IMR-90 (cell line): ENCODE data around the gene DENND6A. TPM values are rescaled to one million over a fixed set of nuclear protein-coding genes. Genes with fewer than 3 reads are reported as not detected.

Experiments used
- ATAC-seq: fragments of 200-7000 bp; cut with Tn5 transposase; 2 replicates; pipeline ENCODE4 v1.9.1; 2020; ENCODE audit warnings: low read depth, mild to moderate bottlenecking, moderate library complexity
- BruUV-seq: library from RNA; stranded (reverse); fragments of 400-500 nt; replicated peaks from 2 replicates; lab custom pipeline; 2021; lab: Mats Ljungman, UMichigan
- CTCF ChIA-PET: fragments of 300-600 bp; formaldehyde crosslinking; extraction: SDS; loops from one replicate; lab custom pipeline; 2021; ENCODE audit warnings: antibody characterized with exemption; lab: Yijun Ruan, JAX
- POLR2A ChIA-PET: fragments of 300-600 bp; sonication (Branson Sonifier 250); formaldehyde crosslinking; loops from one replicate; lab custom pipeline; 2022; ENCODE audit warnings: antibody characterized with exemption; ENCODE audit not compliant: unreplicated experiment; lab: Charles Lee
- DNase-seq: peaks from one replicate; pipeline ENCODE4 v3.0.0; 2013
- H2AFZ ChIP-seq: replicated peaks from 2 replicates; pipeline ENCODE3; 2013; ENCODE audit warnings: low read length, mild to moderate bottlenecking; ENCODE audit not compliant: poor library complexity
- H2AK5ac ChIP-seq: 2 replicates; pipeline ENCODE4 v1.6.1; 2013; ENCODE audit warnings: low read depth, low read length, inconsistent platforms
- H2AK9ac ChIP-seq: replicated peaks from 2 replicates; pipeline ENCODE3; 2013; ENCODE audit warnings: mild to moderate bottlenecking, low read depth, low read length, moderate library complexity; ENCODE audit not compliant: poor library complexity
- H2BK120ac ChIP-seq: 2 replicates; pipeline ENCODE4 v1.6.1; 2013; ENCODE audit warnings: low read depth, low read length, inconsistent platforms
- H2BK15ac ChIP-seq: 3 replicates; pipeline ENCODE4 v1.6.1; 2013; ENCODE audit warnings: low read depth, low read length, inconsistent platforms
- H2BK20ac ChIP-seq: 2 replicates; pipeline ENCODE4 v1.6.1; 2013; ENCODE audit warnings: low read depth, mild to moderate bottlenecking, inconsistent platforms, low read length, moderate library complexity
- H2BK5ac ChIP-seq: 2 replicates; pipeline ENCODE4 v1.6.1; 2013; ENCODE audit warnings: mild to moderate bottlenecking, low read depth, low read length, inconsistent platforms; ENCODE audit not compliant: poor library complexity, severe bottlenecking
- H3K14ac ChIP-seq: replicated peaks from 2 replicates; pipeline ENCODE4 v1.6.1; 2013; ENCODE audit warnings: low read depth, low read length, inconsistent platforms
- H3K18ac ChIP-seq: 2 replicates; pipeline ENCODE4 v1.6.1; 2013; ENCODE audit warnings: low read depth, low read length, control low read depth
- H3K23ac ChIP-seq: 2 replicates; pipeline ENCODE4 v1.6.1; 2013; ENCODE audit warnings: low read depth, low read length, inconsistent platforms
- H3K27ac ChIP-seq: 2 replicates; pipeline ENCODE4 v1.5.1; 2013; ENCODE audit warnings: mild to moderate bottlenecking, control low read depth, low read length; ENCODE audit not compliant: insufficient read depth
- H3K27me3 ChIP-seq: 2 replicates; pipeline ENCODE4 v1.6.1; 2013; ENCODE audit warnings: low read length; ENCODE audit not compliant: control insufficient read depth, insufficient read depth
- H3K36me3 ChIP-seq: 2 replicates; pipeline ENCODE4 v1.6.1; 2013; ENCODE audit warnings: low read length, mixed read lengths; ENCODE audit not compliant: control insufficient read depth, insufficient read depth
- H3K4ac ChIP-seq: 2 replicates; pipeline ENCODE4 v1.6.1; 2013; ENCODE audit warnings: low read depth, low read length, inconsistent platforms
- H3K4me1 ChIP-seq: 2 replicates; pipeline ENCODE4 v1.6.1; 2013; ENCODE audit warnings: low read length, mixed read lengths; ENCODE audit not compliant: control insufficient read depth, insufficient read depth
- H3K4me2 ChIP-seq: 2 replicates; pipeline ENCODE4 v1.6.1; 2013; ENCODE audit warnings: low read depth, mild to moderate bottlenecking, control low read depth, low read length, moderate library complexity
- H3K4me3 ChIP-seq: 2 replicates; pipeline ENCODE4 v1.5.1; 2013; ENCODE audit warnings: low read depth, mild to moderate bottlenecking, control low read depth, low read length, moderate library complexity; ENCODE audit not compliant: insufficient read depth
- H3K56ac ChIP-seq: 2 replicates; pipeline ENCODE4 v1.6.1; 2013; ENCODE audit warnings: low read length, inconsistent platforms; ENCODE audit not compliant: insufficient read depth; ENCODE audit errors: extremely low read depth
- H3K79me1 ChIP-seq, 2 experiments: 2 replicates each; pipeline ENCODE4 v1.6.1; 2013; ENCODE audit warnings: low read length in 2 of 2, inconsistent platforms in 1 of 2, low read depth in 1 of 2
- H3K9ac ChIP-seq: 2 replicates; pipeline ENCODE4 v1.6.1; 2013; ENCODE audit warnings: low read depth, low read length, control low read depth
- H3K9me1 ChIP-seq: 2 replicates; pipeline ENCODE4 v1.6.1; 2013; ENCODE audit warnings: low read length, inconsistent platforms; ENCODE audit not compliant: insufficient read depth
- H3K9me3 ChIP-seq: 2 replicates; pipeline ENCODE4 v1.6.1; 2013; ENCODE audit warnings: low read length; ENCODE audit not compliant: control insufficient read depth, insufficient read depth
- H4K20me1 ChIP-seq: 2 replicates; pipeline ENCODE4 v1.6.1; 2013; ENCODE audit warnings: low read length, inconsistent platforms; ENCODE audit not compliant: insufficient read depth
- H4K5ac ChIP-seq: 2 replicates; pipeline ENCODE4 v1.6.1; 2013; ENCODE audit warnings: mild to moderate bottlenecking, low read depth, low read length, control low read depth
- H4K8ac ChIP-seq, 2 experiments: 2 replicates each; pipeline ENCODE4 v1.6.1; 2013; ENCODE audit warnings: low read depth in 2 of 2, low read length in 2 of 2, control low read depth in 1 of 2, inconsistent platforms in 1 of 2
- H4K91ac ChIP-seq: 2 replicates; pipeline ENCODE4 v1.6.1; 2013; ENCODE audit warnings: low read depth, low read length, inconsistent platforms; ENCODE audit not compliant: insufficient read depth
- BHLHE40 ChIP-seq: fragments of 150-350 bp; IDR thresholded peaks from 2 replicates; pipeline ENCODE4 v1.6.1; 2016; ENCODE audit warnings: mild to moderate bottlenecking, low read depth, low read length
- CEBPB ChIP-seq: IDR thresholded peaks from 2 replicates; pipeline ENCODE4 v1.6.1; 2012; ENCODE audit warnings: low read depth, low read length, improper control_type of control experiment
- CTCF ChIP-seq: conservative IDR thresholded peaks from 2 replicates; pipeline ENCODE4 v1.5.1; 2012; ENCODE audit warnings: mild to moderate bottlenecking, low read depth, low read length, improper control_type of control experiment
- ELK1 ChIP-seq: fragments of 150-350 bp; IDR thresholded peaks from 2 replicates; pipeline ENCODE4 v1.6.1; 2016; ENCODE audit warnings: low read depth, mild to moderate bottlenecking, low read length, moderate library complexity, borderline replicate concordance
- MAZ ChIP-seq: IDR thresholded peaks from 2 replicates; pipeline ENCODE4 v1.6.1; 2012; ENCODE audit warnings: low read depth, mild to moderate bottlenecking, low read length, improper control_type of control experiment, moderate library complexity, borderline replicate concordance
- MXI1 ChIP-seq: IDR thresholded peaks from 2 replicates; pipeline ENCODE4 v1.6.1; 2012; ENCODE audit warnings: low read depth, mild to moderate bottlenecking, low read length, moderate library complexity, borderline replicate concordance
- NFE2L2 ChIP-seq: fragments of 150-350 bp; IDR thresholded peaks from 2 replicates; pipeline ENCODE4 v1.6.1; 2016; ENCODE audit warnings: low read depth, mild to moderate bottlenecking, low read length
- RCOR1 ChIP-seq: IDR thresholded peaks from 2 replicates; pipeline ENCODE4 v1.6.1; 2012; ENCODE audit warnings: mild to moderate bottlenecking, low read length, improper control_type of control experiment; ENCODE audit not compliant: insufficient replicate concordance
- SMC3 ChIP-seq: fragments of 150-350 bp; IDR thresholded peaks from 2 replicates; pipeline ENCODE4 v1.6.1; 2016; ENCODE audit warnings: low read depth, mild to moderate bottlenecking, antibody characterized with exemption, low read length, moderate library complexity
- USF2 ChIP-seq: fragments of 150-350 bp; IDR thresholded peaks from 2 replicates; pipeline ENCODE4 v1.6.1; 2017; ENCODE audit warnings: mild to moderate bottlenecking, antibody characterized with exemption, low read length, low read depth
- WGBS, 2 experiments: methylation state at CpG; one replicate each; pipeline versions ENCODE4 v1.1.5 to v1.1.7; 2013; ENCODE audit warnings: missing lambda C conversion rate in 2 of 2; ENCODE audit not compliant: insufficient read length in 1 of 2; ENCODE audit errors: extremely low coverage in 2 of 2; 5-methylcytosine and 5-hydroxymethylcytosine counted together
- dilution Hi-C: fragments of 300-500 bp; cut with HindIII; formaldehyde crosslinking; loops from one replicate; pipeline ENCODE4 v1.14.3; 2018; ENCODE audit warnings: low sequenced_read_pairs; ENCODE audit not compliant: unreplicated experiment
- in situ Hi-C: fragments of 300-500 bp; cut with MboI; formaldehyde crosslinking; loops from 3 replicates; pipeline ENCODE4 v1.14.3; 2019; ENCODE audit warnings: low sequenced_read_pairs, inconsistent platforms, mixed read lengths
- intact Hi-C: fragments of 100-400 bp; cut with micrococcal nuclease; formaldehyde crosslinking; loops from 2 replicates; pipeline ENCODE4 v1.10.0; 2022
- polyA plus RNA-seq, 3 experiments: library from polyadenylated mRNA; depleted of rRNA; stranded (reverse); fragments of >200 nt; gene quantifications; 2 replicates each; pipeline ENCODE4 v1.2.3, GENCODE V29; 2012; ENCODE audit warnings: low replicate concordance in 1 of 3
- total RNA-seq: library from RNA; depleted of rRNA; stranded (reverse); fragments of >200 nt; gene quantifications from 2 replicates; pipeline ENCODE4 v1.2.3, GENCODE V29; 2012

Gene DENND6A
- total and polyA plus RNA-seq, 2 of the 4 experiments (the other 2 are of a cell fraction) = 3.8 to 9.0 TPM

GRCh38 chr3:57701781-57702180 lies 8.9 kb upstream of the DENND6A start:
- CTCF ChIA-PET = no interaction called here
- Histone ChIP-seq H3K18ac (no peak overlapping the region), H3K9me1 (no peaks in the 10 kb centered on the region), H3K4me2 (no peak overlapping the region), H3K36me3 (no peaks in the 10 kb centered on the region), H3K4me3 (no peak overlapping the region), H2BK5ac (no peak overlapping the region), H2AK5ac (no peak overlapping the region), H2BK20ac (no peak overlapping the region), H4K20me1 (no peaks in the 10 kb centered on the region), H3K9ac (no peak overlapping the region), H3K27ac (no peak overlapping the region), H4K5ac (no peak overlapping the region), H3K4me1 (no peaks in the 10 kb centered on the region; the same call in 1 of the 2 replicates), H3K9me3 (no peaks in the 10 kb centered on the region), H2BK120ac (no peak overlapping the region), H3K23ac (no peak overlapping the region), H3K14ac (no peak overlapping the region), H4K91ac (no peak overlapping the region), H3K27me3 (no peaks in the 10 kb centered on the region), H2AFZ (no peak overlapping the region), H2AK9ac (no peak overlapping the region), H3K79me1 (no peaks in the 10 kb centered on the region), H2BK15ac (no peak overlapping the region), H3K4ac (no peak overlapping the region), H3K56ac (no peak overlapping the region), H4K8ac (no peak overlapping the region)
- TF ChIP-seq NFE2L2 = no peak
- TF ChIP-seq MAZ = no peak
- no peak for TF ChIP-seq CEBPB
- TF ChIP-seq ELK1 = no peak
- no peak for TF ChIP-seq RCOR1
- no peak for TF ChIP-seq CTCF
- TF ChIP-seq USF2 = no peak
- TF ChIP-seq BHLHE40 = no peak
- no peak for TF ChIP-seq SMC3
- no peak for TF ChIP-seq MXI1
- intact Hi-C loops (no loop called here), in situ Hi-C loops (no loop called here), dilution Hi-C loops (no loop called here)
- POLR2A ChIA-PET = no interaction called here
- no peak for ATAC-seq
- WGBS, 2 experiments = 100% methylated on average over 1 of the region's 6 CpGs; no CpG with 5 or more reads in 1 of the 2 experiments
- no peak for DNase-seq
- no TSS peak for BruUV-seq
